ENCODE results near the gene DENND1A. TPM values are rescaled to one million over a fixed set of nuclear protein-coding genes. Genes with fewer than 3 reads are reported as not detected.
A peak's percentile ranks its signal among the peaks of the same experiment; 100 is the strongest.

The DENND1A gene
- total RNA-seq, 1 donor from 2014 or later, result 23.0 TPM

DNA sequence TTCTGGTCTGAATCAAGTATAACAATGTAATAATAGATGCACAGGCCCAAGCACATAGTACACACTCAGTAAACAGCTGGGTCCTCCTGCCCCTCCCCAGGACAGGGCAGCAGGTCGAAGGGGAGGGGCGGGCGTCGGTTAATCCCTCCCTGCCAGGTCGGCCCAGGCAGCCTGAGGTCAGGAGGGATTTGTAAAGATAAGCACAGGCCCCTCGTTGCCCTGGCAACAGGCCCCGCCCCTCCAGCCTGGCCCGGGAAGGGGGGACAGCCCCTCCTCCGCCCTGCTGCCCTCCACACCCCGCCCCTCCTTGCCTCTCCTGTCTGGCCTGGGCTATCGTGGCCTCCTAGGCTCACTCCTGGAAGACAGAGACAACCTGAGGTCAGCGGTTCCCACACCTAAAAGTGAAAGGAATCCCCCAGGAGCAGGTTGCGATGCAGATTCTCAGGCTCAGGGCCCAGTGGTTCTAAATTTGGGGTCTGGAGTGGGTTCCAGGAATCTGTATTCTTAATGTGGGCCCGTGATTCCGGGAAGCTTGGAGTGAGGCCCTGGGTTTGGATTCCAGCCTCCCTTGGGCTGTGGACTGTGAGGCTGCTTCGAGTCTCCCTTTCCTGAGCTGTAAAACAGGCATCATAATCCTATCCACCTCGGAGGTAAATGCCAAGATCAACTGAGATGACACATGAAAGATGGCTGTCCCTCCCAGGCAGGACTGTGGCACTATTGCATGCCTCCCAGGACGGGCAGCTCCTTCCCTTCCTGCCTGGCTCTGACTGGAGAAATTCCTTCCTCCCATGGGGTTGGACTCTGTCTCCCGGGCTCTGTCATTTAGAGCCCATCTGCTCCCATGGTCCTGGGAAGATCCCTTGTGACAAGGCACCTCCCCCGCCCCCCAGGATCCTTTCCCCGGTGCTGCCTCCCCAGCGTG is 569.5 kb downstream of the DENND1A start:
- DNase-seq (peak; percentile 69), ATAC-seq (peak; percentile 58 to 64)
- Histone ChIP-seq H3K4me3 (no peak overlapping the region), H3K9me3 (no peaks in the 10 kb centered on the region), H3K27ac (no peak overlapping the region), H3K27me3 (ENCODE audit: low read depth) (no peaks in the 10 kb centered on the region), H3K36me3 (no peaks in the 10 kb centered on the region), H3K4me1 (peaks cover 5% of the 10 kb centered on the region)
- TF ChIP-seq, protein P1, sequence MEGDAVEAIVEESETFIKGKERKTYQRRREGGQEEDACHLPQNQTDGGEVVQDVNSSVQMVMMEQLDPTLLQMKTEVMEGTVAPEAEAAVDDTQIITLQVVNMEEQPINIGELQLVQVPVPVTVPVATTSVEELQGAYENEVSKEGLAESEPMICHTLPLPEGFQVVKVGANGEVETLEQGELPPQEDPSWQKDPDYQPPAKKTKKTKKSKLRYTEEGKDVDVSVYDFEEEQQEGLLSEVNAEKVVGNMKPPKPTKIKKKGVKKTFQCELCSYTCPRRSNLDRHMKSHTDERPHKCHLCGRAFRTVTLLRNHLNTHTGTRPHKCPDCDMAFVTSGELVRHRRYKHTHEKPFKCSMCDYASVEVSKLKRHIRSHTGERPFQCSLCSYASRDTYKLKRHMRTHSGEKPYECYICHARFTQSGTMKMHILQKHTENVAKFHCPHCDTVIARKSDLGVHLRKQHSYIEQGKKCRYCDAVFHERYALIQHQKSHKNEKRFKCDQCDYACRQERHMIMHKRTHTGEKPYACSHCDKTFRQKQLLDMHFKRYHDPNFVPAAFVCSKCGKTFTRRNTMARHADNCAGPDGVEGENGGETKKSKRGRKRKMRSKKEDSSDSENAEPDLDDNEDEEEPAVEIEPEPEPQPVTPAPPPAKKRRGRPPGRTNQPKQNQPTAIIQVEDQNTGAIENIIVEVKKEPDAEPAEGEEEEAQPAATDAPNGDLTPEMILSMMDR (IDR thresholded peaks at IDR 0.05), result no peak
- intact Hi-C loops (cut with DNase I), result no loop called here

DNA sequence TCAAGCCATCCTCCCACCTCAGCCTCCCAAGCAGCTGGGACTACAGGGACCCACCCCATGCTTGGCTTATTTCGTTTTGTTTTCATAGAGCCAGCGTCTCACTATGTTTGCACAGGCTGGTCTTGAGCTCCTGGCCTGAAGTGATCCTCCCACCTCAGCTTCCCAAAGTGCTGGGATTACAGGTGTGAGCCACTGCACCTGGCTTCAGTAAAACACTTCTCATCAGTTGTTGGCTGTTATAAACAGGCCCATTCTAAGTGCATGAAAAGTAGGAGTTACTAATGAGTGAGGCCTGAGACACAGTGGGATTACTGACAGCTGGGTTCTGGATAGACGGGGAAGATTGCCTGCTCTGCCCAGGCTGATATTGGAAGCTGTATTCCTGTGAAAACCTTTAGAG is 570.4 kb downstream of the DENND1A start:
- H3K4me3 ChIP-seq, result no peak overlapping the region
- DNase-seq (no peak), ATAC-seq (no peak)
- H3K27ac ChIP-seq, result no peak overlapping the region
- H3K9me3 ChIP-seq, result no peaks in the 10 kb centered on the region
- intact Hi-C loops (cut with DNase I), result no loop called here
- peaks cover 5% of the 10 kb centered on the region for H3K27me3 ChIP-seq (ENCODE audit: low read depth)
- no peaks in the 10 kb centered on the region for H3K36me3 ChIP-seq
- TF ChIP-seq, protein P1 (IDR thresholded peaks at IDR 0.05), result no peak
- H3K4me1 ChIP-seq, result peaks cover 5% of the 10 kb centered on the region

DNA sequence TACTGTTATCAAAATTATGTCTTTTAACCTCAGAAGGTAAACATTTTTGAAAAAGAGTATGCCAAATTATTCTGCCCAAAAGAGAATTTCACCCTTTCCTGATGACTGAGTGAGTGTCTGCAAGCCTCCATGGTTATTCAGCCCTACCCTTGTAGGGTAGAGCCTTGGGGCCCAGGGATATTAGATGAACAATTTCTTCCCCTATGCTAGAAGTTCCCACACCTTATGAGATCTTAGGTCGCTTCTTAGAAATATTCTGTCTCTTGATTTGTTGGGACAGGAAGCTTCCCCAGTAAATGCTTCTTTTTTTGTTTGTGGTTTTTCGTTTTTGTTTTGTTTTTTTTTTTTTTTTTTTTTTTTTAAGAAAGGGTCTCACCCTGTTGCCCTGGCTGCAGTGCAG is 570.8 kb downstream of the DENND1A start:
- Histone ChIP-seq H3K27me3 (ENCODE audit: low read depth) (peaks cover 9% of the 10 kb centered on the region), H3K36me3 (no peaks in the 10 kb centered on the region), H3K27ac (no peak overlapping the region), H3K4me3 (no peak overlapping the region), H3K9me3 (no peaks in the 10 kb centered on the region), H3K4me1 (peaks cover 7% of the 10 kb centered on the region)
- intact Hi-C loops (cut with DNase I), result no loop called here
- no peak for DNase-seq
- no peak for ATAC-seq
- TF ChIP-seq, protein P1 (IDR thresholded peaks at IDR 0.05), result no peak

DNA sequence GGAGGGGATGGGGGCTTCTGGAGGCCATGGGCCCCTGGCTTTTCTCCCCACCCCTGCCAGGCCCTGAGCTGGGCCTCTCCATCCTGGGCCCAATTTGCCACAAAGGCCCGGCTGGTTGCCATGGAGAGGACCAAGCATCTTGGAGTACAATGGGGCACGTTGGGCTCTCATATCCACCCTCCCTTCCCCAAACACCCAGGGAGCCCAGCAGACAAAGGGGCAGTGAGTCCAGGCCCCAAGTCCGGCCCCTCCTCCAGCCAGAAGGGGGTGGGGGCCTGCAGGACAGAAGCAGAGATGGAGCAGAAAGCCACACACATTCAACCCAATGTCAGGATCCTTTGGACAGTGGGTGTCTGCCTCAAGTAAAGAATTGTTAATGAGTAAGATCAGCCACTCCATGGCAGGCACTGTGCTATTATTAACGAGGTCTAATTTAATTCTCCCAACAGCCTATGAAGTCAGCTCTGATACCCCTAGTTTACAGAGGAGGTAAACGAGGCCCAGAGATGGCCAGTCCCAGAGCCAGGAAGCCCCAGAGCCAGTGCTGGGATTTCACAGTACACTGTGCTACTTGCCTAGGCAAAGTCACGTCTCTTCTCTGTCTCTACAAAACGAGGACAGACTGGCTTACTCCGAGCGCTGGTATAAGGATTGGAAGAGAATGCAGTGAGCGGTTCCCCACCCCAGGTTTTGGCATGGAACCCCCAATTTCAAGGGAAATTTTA is 571.6 kb downstream of the DENND1A start:
- Histone ChIP-seq H3K27ac (no peak overlapping the region), H3K4me3 (no peak overlapping the region), H3K4me1 (peaks cover 10% of the 10 kb centered on the region), H3K36me3 (no peaks in the 10 kb centered on the region), H3K9me3 (no peaks in the 10 kb centered on the region), H3K27me3 (ENCODE audit: low read depth) (peaks cover 9% of the 10 kb centered on the region)
- TF ChIP-seq, protein P1 (IDR thresholded peaks at IDR 0.05), result no peak
- ATAC-seq (no peak), DNase-seq (no peak)
- intact Hi-C loops (cut with DNase I), result no loop called here

DNA sequence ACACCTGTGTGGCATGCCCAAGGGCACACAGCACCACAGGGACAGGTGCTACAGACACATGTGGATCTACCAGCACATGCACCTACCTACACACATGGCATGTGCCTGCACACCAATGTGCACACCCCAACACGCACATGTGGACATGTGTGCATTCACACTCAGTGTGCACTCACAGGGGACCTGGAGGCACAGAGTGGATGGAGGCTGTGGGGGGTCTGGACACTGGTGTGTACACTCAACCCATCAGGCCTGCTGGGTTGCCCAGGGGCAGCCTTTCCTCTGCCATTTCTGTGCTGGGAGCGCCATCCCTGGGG is 572.2 kb downstream of the DENND1A start:
- no peak for DNase-seq
- Histone ChIP-seq H3K4me3 (no peak overlapping the region), H3K9me3 (no peaks in the 10 kb centered on the region), H3K4me1 (peaks cover 10% of the 10 kb centered on the region), H3K27ac (no peak overlapping the region), H3K27me3 (ENCODE audit: low read depth) (peaks cover 11% of the 10 kb centered on the region), H3K36me3 (no peaks in the 10 kb centered on the region)
- TF ChIP-seq, protein P1 (IDR thresholded peaks at IDR 0.05), result no peak
- intact Hi-C loops (cut with DNase I), result no loop called here
- no peak for ATAC-seq

All from lower lobe of right lung (tissue), 2 donors.